OCI-LY1 (cell line): ENCODE results near the gene ETS2.

ENCODE experiments used
- CTCF ChIP-seq: fragments of 200-600 bp; sonication (generic), shearing (Covaris generic); IDR thresholded peaks from 2 replicates; pipeline ENCODE4 v1.5.1; 2017; ENCODE audit warnings: mild to moderate bottlenecking, antibody characterized with exemption, low read length, moderate library complexity, mixed read lengths
- EZH2 ChIP-seq: fragments of 200-600 bp; sonication (generic), shearing (Covaris generic); IDR thresholded peaks from 2 replicates; pipeline ENCODE4 v1.8.0; 2017; ENCODE audit warnings: borderline replicate concordance, mixed run types, mild to moderate bottlenecking, antibody characterized with exemption, low read length, moderate library complexity, mixed read lengths

DNA sequence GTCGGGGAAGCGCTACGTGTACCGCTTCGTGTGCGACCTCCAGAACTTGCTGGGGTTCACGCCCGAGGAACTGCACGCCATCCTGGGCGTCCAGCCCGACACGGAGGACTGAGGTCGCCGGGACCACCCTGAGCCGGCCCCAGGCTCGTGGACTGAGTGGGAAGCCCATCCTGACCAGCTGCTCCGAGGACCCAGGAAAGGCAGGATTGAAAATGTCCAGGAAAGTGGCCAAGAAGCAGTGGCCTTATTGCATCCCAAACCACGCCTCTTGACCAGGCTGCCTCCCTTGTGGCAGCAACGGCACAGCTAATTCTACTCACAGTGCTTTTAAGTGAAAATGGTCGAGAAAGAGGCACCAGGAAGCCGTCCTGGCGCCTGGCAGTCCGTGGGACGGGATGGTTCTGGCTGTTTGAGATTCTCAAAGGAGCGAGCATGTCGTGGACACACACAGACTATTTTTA is 17.1 kb downstream of the ETS2 start:
- no peak for TF ChIP-seq CTCF
- no peak for TF ChIP-seq EZH2
